HepG2 (cell line): Measurements from ENCODE around the gene SERINC2. TPM values are rescaled to one million over a fixed set of nuclear protein-coding genes. Genes with fewer than 3 reads are reported as not detected.
A peak's percentile ranks its signal among the peaks of the same experiment; 100 is the strongest.

ENCODE experiments used
- CC2D1A ChIP-seq: sonication (generic); formaldehyde crosslinking; IDR thresholded peaks from 2 replicates; pipeline ENCODE4 v1.8.1; 2023; ENCODE audit warnings: mild to moderate bottlenecking, missing genetic modification reagents
- KDM2A ChIP-seq: sonication (generic); formaldehyde crosslinking; IDR thresholded peaks from 2 replicates; pipeline ENCODE4 v1.4.0; 2020; ENCODE audit warnings: low read depth, missing genetic modification reagents, borderline replicate concordance
- KLF16 ChIP-seq, 2 experiments: sonication (generic) in 1 of 2; formaldehyde crosslinking in 1 of 2; IDR thresholded peaks; 2 replicates each; pipeline versions ENCODE4 v1.6.1 to v1.8.0; 2016 to 2023; ENCODE audit warnings: missing genetic modification reagents in 2 of 2, missing compliant biosample characterization in 1 of 2
- KMT2A ChIP-seq: sonication (generic); formaldehyde crosslinking; IDR thresholded peaks from 2 replicates; pipeline ENCODE4 v1.4.0; 2020; ENCODE audit warnings: missing genetic modification reagents
- MXD4 ChIP-seq: IDR thresholded peaks from 2 replicates; pipeline ENCODE4 v1.6.1; 2016; ENCODE audit warnings: mild to moderate bottlenecking, missing biosample characterization, missing genetic modification reagents
- MYC ChIP-seq: sonication (generic); formaldehyde crosslinking; IDR thresholded peaks from 2 replicates; pipeline ENCODE4 v1.9.0; 2021; ENCODE audit warnings: missing genetic modification reagents, borderline replicate concordance
- PCBP1 ChIP-seq: fragments of 200-400 bp; formaldehyde crosslinking; IDR thresholded peaks from 2 replicates; pipeline ENCODE4 v1.6.1; 2017; ENCODE audit warnings: mild to moderate bottlenecking, low read depth, low read length, borderline replicate concordance
- POLR2G ChIP-seq: fragments of 200-400 bp; formaldehyde crosslinking; IDR thresholded peaks from 2 replicates; pipeline ENCODE4 v1.6.1; 2018; ENCODE audit warnings: mild to moderate bottlenecking, low read depth, low read length, moderate library complexity
- SOX6 ChIP-seq, 2 experiments: fragments of 450-650 bp in 1 of 2; sonication (generic) in 1 of 2; formaldehyde crosslinking in 1 of 2; IDR thresholded peaks; 2 replicates each; pipeline versions ENCODE4 v1.4.0 to v1.6.1; 2017 to 2020; ENCODE audit warnings: antibody characterized with exemption in 1 of 2, mild to moderate bottlenecking in 1 of 2, missing genetic modification reagents in 1 of 2
- ZBTB42 ChIP-seq: sonication (generic); formaldehyde crosslinking; IDR thresholded peaks from 2 replicates; pipeline ENCODE4 v1.5.0; 2020; ENCODE audit warnings: mild to moderate bottlenecking, missing genetic modification reagents
- ZMYM2 ChIP-seq: sonication (generic); formaldehyde crosslinking; IDR thresholded peaks from 2 replicates; pipeline ENCODE4 v1.8.0; 2022; ENCODE audit warnings: mild to moderate bottlenecking, missing genetic modification reagents
- ZNF598 ChIP-seq: sonication (generic); formaldehyde crosslinking; IDR thresholded peaks from 2 replicates; pipeline ENCODE4 v1.5.1; 2020; ENCODE audit warnings: mild to moderate bottlenecking, missing genetic modification reagents, borderline replicate concordance
- ZNF605 ChIP-seq: sonication (generic); formaldehyde crosslinking; IDR thresholded peaks from 2 replicates; pipeline ENCODE4 v1.8.0; 2022; ENCODE audit warnings: mild to moderate bottlenecking, missing genetic modification reagents
- ZNF616 ChIP-seq: sonication (generic); formaldehyde crosslinking; IDR thresholded peaks from 2 replicates; pipeline ENCODE4 v1.5.0; 2020; ENCODE audit warnings: low read depth, mild to moderate bottlenecking, missing genetic modification reagents
- ZNF747 ChIP-seq: sonication (generic); formaldehyde crosslinking; IDR thresholded peaks from 2 replicates; pipeline ENCODE4 v1.8.1; 2023; ENCODE audit warnings: missing genetic modification reagents, mild to moderate bottlenecking, borderline replicate concordance
- ZNF878 ChIP-seq: sonication (generic); formaldehyde crosslinking; IDR thresholded peaks from 2 replicates; pipeline ENCODE4 v1.8.1; 2023; ENCODE audit warnings: mild to moderate bottlenecking, missing genetic modification reagents, moderate library complexity
- polyA plus RNA-seq, 8 experiments: library from polyadenylated mRNA; depleted of rRNA in 3 of 8; stranded (reverse) in 7 of 8; unstranded in 1 of 8; fragments of >200 nt; fragmentation: Illumina TruSeq in 4 of 8; extraction: Trizol in 4 of 8; gene quantifications; 2 replicates each; pipeline versions ENCODE4 v1.2.1 to v1.2.3, GENCODE V29; 2011 to 2016; ENCODE audit warnings: low read depth in 4 of 8, missing spikeins in 1 of 8, mixed read lengths in 1 of 8; ENCODE audit not compliant: insufficient read depth in 1 of 8
- total RNA-seq, 5 experiments: library from RNA; depleted of rRNA; stranded (reverse); fragments of >200 nt; fragmentation: Illumina TruSeq; extraction: Trizol; gene quantifications; 2 replicates each; pipeline ENCODE4 v1.2.3, GENCODE V29; 2016; ENCODE audit warnings: low read depth in 1 of 5
- TF ChIP-seq, protein P1 (sequence below): sonication (generic); formaldehyde crosslinking; IDR thresholded peaks from 2 replicates; pipeline ENCODE4 v1.9.0; 2022; ENCODE audit warnings: missing genetic modification reagents, mild to moderate bottlenecking, borderline replicate concordance
- TF ChIP-seq, protein P2 (sequence below), 2 experiments: sonication (generic) in 1 of 2; formaldehyde crosslinking in 1 of 2; IDR thresholded peaks; 2 replicates each; pipeline versions ENCODE4 v1.4.0 to v1.6.1; 2018 to 2020; ENCODE audit warnings: missing genetic modification reagents in 2 of 2, borderline replicate concordance in 1 of 2, low read depth in 1 of 2, mild to moderate bottlenecking in 1 of 2, missing biosample characterization in 1 of 2
- TF ChIP-seq, protein P3 (sequence below): sonication (generic); formaldehyde crosslinking; IDR thresholded peaks from 2 replicates; pipeline ENCODE4 v1.9.0; 2022; ENCODE audit warnings: low read depth, missing genetic modification reagents

Gene SERINC2
- total and polyA plus RNA-seq, 2 of the 13 experiments (the other 11 are each of a cell fraction or from before 2014, with no cell fraction given): 4.8 to 126 TPM

- TF ChIP-seq POLR2G (peak; percentile 30; the same call in 1 of the 2 replicates), CC2D1A (CRISPR knock-in tag) (no peak), ZNF605 (CRISPR knock-in tag) (peak; percentile 78), KDM2A (CRISPR knock-in tag) (no peak), ZBTB42 (CRISPR knock-in tag) (0 out of 2 replicates have a peak, but pooled peaks have one; percentile 35), ZNF598 (CRISPR knock-in tag) (peak; percentile 34; the same call in 1 of the 2 replicates), ZNF616 (CRISPR knock-in tag) (no peak), KLF16 (CRISPR knock-in tag; IDR thresholded peaks at IDR 0.05) (0 out of 4 replicates have a peak, but pooled peaks of 1 of the 2 experiments have one; percentile 20), KMT2A (CRISPR knock-in tag) (peak; percentile 66), ZNF878 (CRISPR knock-in tag) (no peak), ZMYM2 (CRISPR knock-in tag) (no peak), PCBP1 (no peak), MXD4 (CRISPR knock-in tag) (peak; percentile 41; the same call in 1 of the 2 replicates), MYC (CRISPR knock-in tag) (0 out of 2 replicates have a peak, but pooled peaks have one; percentile 21), ZNF747 (CRISPR knock-in tag) (0 out of 2 replicates have a peak, but pooled peaks have one; percentile 21), SOX6 (IDR thresholded peaks at IDR 0.05) (no peak), SOX6 (CRISPR knock-in tag; IDR thresholded peaks at IDR 0.05) (0 out of 2 replicates have a peak, but pooled peaks have one; percentile 11)
- TF ChIP-seq, protein P1, sequence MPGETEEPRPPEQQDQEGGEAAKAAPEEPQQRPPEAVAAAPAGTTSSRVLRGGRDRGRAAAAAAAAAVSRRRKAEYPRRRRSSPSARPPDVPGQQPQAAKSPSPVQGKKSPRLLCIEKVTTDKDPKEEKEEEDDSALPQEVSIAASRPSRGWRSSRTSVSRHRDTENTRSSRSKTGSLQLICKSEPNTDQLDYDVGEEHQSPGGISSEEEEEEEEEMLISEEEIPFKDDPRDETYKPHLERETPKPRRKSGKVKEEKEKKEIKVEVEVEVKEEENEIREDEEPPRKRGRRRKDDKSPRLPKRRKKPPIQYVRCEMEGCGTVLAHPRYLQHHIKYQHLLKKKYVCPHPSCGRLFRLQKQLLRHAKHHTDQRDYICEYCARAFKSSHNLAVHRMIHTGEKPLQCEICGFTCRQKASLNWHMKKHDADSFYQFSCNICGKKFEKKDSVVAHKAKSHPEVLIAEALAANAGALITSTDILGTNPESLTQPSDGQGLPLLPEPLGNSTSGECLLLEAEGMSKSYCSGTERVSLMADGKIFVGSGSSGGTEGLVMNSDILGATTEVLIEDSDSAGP (CRISPR knock-in tag): 0 out of 2 replicates have a peak, but pooled peaks have one; percentile 48
- TF ChIP-seq, protein P2, sequence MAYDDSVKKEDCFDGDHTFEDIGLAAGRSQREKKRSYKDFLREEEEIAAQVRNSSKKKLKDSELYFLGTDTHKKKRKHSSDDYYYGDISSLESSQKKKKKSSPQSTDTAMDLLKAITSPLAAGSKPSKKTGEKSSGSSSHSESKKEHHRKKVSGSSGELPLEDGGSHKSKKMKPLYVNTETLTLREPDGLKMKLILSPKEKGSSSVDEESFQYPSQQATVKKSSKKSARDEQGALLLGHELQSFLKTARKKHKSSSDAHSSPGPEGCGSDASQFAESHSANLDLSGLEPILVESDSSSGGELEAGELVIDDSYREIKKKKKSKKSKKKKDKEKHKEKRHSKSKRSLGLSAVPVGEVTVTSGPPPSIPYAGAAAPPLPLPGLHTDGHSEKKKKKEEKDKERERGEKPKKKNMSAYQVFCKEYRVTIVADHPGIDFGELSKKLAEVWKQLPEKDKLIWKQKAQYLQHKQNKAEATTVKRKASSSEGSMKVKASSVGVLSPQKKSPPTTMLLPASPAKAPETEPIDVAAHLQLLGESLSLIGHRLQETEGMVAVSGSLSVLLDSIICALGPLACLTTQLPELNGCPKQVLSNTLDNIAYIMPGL (CRISPR knock-in tag; IDR thresholded peaks at IDR 0.05; ENCODE audit: borderline replicate concordance in 1 of 2, low read depth in 1 of 2): peak in 1 of 2 experiments; percentile 87; a peak in 2 of 4 replicates
- TF ChIP-seq, protein P3, sequence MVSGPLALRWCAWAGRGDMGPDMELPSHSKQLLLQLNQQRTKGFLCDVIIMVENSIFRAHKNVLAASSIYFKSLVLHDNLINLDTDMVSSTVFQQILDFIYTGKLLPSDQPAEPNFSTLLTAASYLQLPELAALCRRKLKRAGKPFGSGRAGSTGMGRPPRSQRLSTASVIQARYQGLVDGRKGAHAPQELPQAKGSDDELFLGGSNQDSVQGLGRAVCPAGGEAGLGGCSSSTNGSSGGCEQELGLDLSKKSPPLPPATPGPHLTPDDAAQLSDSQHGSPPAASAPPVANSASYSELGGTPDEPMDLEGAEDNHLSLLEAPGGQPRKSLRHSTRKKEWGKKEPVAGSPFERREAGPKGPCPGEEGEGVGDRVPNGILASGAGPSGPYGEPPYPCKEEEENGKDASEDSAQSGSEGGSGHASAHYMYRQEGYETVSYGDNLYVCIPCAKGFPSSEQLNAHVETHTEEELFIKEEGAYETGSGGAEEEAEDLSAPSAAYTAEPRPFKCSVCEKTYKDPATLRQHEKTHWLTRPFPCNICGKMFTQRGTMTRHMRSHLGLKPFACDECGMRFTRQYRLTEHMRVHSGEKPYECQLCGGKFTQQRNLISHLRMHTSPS (CRISPR knock-in tag): 0 out of 2 replicates have a peak, but pooled peaks have one; percentile 3
Measured at GRCh38 chr1:31413405-31414001, 490 bp downstream of the SERINC2 start (continued).
